HG03139 (cell line): ENCODE data around the gene PRIMPOL.
"Not testable (repeated sequence)": the region's sequence is repeated elsewhere in the genome, so short reads cannot be mapped to it uniquely, and the experiment has no call there.

Source experiments
- ATAC-seq: cut with Tn5 transposase; IDR thresholded peaks from one replicate; pipeline ENCODE4 v1.9.1; 2021; ENCODE audit not compliant: unreplicated experiment

The PRIMPOL gene

DNA sequence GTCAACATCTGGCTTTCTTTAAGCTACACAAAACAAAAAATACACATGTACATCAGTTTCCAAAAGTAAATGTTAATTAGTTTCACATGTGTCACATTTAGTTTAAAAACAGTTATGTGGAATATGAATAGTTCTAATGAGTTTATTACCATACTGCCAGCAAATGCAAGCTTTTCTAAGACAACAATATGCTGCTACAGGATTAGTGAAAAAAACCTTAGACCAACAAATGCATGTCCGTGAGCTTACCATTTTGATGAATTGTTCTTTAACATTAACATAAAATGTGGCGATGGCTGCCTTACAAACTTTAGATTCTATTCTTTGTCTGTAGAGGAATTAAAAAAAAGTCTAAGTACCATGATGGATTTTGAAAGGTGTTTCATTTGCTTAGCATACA is 52.6 kb downstream of the PRIMPOL start:
- ATAC-seq = no peak

DNA sequence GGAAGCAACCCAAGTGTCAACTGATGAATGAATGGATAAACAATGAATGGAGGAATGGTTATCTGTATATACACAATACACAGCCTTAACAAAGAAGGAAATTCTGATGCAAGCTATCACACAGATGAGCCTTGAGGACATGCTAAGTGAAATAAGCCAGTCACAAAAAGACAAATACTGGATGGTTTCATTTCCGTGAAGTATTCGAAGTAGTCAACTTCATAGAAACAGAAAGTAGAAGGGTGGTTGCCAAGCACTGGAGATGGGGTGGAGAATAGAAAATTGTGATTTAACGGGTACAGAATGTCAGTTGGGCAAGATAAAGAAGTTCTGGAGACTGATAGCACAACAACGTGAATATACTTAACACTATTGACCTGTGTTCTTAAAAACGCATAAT is 56.2 kb downstream of the PRIMPOL start:
- no peak for ATAC-seq

DNA sequence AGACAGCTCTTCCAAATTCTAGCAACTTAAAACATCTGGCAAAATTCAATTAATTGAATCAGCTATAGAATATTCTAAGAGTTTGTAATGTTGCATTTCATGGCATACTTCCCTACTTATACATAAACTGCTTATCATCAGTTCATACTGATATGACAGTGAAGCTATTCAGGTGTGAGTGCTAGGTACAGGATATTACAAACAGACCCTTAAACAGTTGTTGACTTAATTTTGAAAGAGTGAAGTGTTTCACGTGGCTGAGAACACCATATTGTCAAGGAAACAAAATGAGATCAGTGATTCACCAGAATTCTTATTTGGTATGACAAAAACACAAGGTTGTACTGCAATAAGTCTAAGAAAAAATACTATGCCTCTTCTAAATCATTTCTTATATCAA is 56.9 kb downstream of the PRIMPOL start:
- no peak for ATAC-seq

DNA sequence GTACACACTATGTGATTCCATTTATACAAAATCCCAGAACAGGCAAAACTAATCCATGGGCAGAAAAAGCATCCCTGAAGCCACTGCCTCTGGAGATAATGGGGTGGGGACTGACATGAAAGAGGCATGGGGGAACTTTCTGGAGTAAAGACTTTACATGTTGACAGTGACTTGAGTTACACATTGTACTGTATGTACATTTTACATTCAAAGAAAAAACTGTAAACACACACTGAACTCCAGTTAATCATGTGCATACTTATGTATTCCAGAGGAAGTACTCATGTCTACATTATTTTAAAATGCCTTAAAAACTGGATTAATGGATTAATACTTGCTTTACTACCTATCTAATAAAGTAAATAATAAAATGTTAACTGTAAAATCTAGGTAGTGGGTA is 62.8 kb downstream of the PRIMPOL start:
- no peak for ATAC-seq

DNA sequence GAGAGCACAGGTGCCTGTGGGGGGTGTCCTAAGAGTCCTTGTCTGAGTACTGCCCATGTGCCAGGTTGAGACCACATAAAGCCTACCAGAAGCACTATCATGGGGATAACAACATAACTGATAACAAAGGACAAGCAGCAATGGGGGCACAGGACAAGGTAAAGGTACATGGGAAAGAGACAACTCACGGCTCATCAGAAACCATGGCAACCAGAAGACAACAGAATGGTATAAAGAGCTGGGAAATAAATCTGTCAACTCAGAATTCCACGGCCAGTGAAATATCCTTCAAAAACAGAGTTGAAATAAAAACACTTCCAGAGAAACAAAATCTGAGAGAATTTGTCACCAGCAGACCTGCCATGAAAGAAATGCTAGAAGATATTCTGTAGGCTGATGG is 64.3 kb downstream of the PRIMPOL start:
- ATAC-seq = no peak

DNA sequence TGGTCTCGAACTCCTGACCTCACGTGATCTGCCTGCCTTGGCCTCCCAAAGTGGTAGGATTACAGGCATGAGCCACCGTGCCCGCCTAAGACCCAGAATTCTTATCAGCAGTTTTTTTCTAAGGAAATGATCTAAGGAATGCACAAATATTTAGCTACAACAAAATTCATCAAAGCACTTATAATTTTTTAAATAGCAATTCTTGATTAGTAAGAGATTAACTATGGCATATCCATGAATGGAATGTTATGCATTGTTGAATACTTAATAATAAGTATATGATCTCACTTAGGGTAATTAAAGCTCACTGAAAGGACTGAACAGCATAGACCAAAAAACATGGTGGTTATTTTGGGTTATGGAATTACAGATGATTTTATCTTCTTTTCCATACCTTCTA is 66.0 kb downstream of the PRIMPOL start:
- no peak for ATAC-seq

DNA sequence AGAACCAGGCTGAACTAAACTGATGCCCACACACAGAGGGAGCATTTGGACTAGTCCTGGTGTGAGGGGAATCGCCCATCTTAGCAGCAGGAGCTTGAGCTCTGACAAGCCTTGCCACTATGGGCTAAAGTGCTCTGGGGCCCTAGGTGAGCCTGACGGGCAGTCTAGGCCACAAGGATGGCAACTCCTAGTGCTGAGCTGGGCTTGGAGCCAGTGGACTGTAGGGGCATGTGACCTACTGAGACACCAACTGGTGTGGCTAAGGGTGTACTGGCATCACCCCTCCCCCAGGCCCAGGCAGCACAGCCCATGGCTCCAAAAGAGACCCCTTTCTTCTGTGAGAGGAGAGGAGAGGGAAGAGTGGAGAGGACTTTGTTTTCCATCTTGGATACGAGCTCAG is 69.9 kb downstream of the PRIMPOL start:
- no peak for ATAC-seq

DNA sequence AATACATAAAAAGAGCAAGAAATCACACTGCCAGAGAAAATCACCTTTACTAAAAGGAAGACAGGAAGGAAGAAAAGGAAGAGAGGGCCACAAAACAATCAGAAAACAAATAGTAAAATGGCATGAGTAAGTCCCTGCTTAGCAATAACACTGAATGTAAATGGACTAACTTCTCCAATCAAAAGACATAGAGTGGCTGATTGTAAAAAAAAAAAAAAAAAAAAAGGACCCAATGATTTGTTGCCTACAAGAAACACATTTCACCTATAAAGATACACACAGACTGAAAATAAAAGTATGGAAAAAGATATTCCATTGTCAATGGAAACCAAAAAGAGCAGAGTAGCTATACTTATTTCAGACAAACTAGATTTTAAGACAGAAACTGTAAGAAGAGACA is 71.7 kb downstream of the PRIMPOL start:
- no peak for ATAC-seq

DNA sequence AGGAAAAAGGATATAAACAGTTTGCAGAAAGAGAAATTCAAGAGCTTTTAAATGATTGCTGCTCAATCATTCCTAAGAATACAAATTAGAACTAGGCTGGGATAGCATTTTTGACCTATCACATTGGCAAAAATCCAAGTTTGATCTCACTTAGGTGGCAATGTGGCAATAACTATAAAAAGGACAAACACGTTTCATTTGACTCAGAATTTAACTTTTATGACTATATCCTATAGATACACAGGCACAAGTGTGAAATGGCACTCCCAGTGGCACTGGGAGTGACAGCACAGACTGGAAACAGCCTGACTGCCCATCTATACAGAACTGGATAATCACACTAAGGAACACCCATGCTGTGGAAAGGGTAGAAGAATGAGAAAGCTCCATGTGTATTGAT is 73.3 kb downstream of the PRIMPOL start:
- ATAC-seq = no peak

DNA sequence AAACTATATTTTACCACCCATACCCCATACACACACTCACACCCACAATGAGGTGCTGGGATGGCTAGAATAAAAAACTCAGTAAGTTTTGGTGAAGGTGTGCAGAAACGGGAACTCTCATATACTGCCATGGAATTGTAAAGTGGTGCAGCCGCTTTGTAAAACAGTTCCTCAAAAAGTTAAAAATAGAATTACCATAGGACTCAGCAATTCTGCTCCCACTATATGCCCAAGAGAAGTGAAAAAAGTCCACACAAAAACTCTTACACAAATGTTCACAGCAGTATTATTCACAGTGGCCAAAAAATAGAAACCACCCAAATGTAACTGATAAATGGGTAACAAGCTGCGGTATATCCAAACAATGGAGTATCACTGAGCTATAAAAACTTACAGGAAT is 77.9 kb downstream of the PRIMPOL start:
- no peak for ATAC-seq

DNA sequence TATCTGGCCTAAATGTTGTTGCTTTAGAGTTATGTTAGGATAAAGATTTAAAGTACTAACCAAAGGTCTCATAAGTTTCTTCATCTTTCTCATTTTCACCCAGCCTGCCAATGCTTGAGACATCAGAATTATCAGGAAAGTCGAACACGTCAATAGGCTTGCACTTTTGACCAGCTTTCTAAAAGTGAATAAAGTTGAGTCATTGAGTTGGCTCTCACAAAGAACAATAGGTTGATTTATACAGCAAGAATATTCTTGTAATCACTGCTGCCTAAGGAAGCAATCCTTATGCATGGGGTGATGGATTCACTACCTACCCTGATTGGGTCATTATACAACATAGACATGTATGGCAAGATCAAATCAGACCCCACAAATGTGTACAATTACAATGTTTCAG is 79.3 kb downstream of the PRIMPOL start:
- no peak for ATAC-seq

DNA sequence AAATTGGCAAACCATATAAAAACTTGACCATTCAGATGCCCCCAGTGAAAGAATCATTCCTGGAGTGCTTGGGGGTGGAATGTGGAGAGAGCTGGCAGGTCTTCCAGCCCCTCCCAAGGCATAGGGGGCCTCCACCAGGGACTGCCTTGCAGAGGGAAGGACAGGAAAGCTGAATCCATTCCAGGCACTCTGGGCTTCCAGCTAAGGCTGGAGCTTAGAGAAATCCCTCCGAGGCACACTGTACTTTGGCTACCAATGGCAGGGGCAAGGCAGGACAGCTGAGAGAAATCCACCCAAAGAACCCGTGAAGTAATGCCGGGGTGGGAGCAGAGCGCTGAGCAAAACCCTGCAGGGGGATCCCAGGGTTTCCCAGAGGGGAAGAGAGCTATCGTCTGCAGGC is 80.4 kb downstream of the PRIMPOL start:
- no peak for ATAC-seq

DNA sequence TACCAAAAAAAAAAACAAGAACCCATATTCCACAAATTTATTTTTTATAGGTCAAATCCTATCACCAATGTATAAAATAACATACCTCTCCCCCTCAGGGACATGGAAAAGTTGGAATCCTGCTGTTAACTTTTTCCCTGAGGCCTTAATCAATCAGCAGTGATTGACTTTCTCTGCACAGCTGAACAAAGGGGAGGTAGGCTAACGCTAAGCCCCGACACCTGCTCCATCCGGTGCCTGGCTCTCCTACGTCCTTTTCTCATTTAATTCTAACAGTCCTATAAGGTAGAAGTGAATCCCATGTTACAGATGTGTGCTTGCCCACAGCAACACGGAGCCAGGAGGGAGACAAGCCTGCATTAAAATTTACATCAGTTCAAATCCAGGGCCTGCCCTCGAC is 81.5 kb downstream of the PRIMPOL start:
- ATAC-seq = no peak

DNA sequence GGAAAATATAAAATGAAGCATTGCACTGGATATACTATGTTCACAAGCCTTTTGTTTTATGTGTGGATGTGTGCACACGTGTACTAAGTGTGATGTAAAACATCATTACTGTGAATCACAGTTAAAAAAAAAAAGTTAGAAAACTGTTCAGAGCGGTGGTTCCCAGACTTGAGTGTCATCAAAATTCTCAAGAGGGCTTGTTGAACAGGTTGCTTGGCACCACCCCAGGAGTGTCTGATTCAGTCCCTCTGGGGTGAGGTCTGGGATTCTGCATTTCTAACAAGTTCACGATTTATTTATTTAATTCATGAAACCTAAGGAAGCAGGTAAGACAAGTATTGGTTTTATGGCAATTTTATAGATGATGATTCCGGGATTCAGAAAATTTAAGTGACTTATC is 82.6 kb downstream of the PRIMPOL start:
- ATAC-seq = no peak

DNA sequence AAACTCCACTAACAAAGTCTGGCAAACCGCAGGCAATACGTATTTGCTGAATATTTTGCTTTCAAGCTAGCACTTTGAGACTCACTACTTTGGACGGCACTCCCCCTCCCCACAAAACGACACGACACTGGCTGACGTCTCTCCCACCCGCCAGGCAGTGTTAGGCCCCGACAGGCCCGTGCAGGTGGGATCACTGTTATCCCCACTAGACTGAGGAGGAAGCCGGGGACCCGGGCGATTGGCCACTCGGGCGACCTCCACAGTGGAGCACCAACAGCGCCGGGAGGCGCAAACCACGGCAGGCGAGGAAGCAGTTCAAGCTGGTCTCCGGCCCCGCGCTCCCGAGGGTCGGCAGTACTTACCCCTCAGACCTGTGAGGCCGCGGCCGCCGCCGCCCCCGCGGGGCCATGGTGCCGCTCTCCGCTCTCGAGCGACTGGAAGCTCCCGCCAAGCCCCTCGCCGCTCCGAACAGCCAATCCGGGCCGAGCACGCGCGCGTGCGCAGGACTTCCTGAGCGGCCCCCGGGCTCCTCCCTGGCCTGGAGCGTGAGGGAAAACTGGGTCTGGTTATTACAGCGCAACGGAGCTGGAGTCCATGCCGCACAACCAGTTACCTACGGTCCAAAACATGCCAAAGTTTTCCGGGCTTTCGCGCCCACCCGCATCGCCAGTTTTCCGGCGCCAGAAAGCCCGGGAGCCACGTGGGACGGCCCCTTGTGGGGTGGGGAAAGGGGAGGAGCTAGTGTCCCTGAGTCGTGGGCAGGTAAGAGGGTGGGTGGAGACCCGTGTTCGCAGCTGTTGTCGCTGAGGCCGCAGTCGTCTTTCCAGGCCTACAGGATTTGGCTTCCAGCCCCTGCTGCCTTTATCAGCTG is 84.4 kb downstream of the PRIMPOL start, which contains the start of gene CENPU:
CENPU (minus strand) TSS at position 443 of the 871 bp plus-strand sequence; CDS start at position 409, 34 bp downstream.
- ATAC-seq = peak; percentile 91

DNA sequence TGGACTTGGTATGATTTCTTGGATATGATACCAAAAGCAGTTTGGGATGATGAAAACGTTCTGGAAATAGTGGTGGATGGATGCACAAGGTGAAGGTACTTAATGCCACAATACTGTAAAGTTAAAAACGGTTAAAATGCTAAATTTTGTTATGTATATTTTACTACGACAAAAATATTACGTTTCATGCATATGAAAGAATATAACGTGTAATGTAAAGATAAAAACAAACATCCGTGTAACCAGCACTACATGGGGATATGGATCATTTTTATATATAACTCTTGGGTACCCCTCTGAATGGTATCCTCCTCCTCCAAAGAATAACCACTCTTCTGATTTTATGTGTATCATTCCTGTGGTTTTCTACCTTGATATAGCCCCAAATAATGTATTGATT is 85.2 kb downstream of the PRIMPOL start:
- ATAC-seq = no peak

DNA sequence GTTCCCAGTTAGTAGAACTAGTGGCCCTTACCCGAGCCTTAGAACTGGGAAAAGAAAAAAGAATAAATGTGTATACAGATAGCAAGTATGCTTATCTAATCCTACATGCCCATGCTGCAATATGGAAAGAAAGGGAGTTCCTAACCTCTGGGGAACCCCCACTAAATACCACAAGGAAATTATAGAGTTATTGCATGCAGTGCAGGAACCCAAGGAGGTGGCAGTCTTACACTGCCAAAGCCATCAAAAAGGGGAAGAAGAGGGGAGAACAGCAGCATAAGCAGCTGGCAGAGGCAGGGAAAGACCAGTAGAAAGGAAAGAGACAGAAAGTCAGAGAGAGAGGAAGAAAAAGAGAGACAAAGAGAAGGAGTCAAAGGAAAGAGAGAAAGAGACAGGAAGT is 90.0 kb downstream of the PRIMPOL start:
- ATAC-seq = not testable (repeated sequence)

DNA sequence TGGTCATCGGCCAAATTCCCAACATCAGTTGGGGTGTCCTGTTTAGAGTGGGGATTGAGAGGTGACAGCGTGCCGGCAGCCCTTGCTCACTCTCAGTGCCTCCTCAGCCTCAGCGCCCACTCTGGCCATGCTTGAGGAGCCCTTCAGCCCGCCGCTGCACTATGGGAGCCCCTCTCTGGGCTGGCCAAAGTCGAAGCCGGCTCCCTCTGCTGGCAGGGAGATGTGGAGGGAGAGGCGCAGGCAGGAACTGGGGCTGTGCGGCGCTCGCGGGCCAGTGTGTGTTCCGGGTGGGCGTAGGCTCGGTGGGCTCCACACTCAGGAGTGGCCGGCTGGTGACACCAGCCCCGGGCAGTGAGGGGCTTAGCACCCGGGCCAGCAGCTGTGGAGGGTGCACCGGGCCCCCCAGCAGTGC is 91.4 kb downstream of the PRIMPOL start:
- no peak for ATAC-seq

DNA sequence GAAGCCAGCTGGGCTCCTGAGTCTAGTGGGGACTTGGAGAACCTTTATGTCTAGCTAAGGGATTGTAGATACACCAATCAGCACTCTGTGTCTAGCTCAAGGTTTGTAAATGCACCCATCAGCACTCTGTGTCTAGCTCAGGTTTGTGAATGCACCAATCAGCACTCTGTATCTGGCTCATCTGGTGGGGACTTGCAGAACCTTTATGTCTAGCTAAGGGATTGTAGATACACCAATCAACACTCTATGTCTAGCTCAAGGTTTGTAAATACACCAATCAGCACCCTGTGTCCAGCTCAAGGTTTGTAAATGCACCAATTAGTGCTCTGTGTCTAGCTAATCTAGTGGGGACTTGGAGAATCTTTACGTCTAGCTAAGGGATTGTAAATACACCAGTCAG is 92.1 kb downstream of the PRIMPOL start:
- ATAC-seq = not testable (repeated sequence)

DNA sequence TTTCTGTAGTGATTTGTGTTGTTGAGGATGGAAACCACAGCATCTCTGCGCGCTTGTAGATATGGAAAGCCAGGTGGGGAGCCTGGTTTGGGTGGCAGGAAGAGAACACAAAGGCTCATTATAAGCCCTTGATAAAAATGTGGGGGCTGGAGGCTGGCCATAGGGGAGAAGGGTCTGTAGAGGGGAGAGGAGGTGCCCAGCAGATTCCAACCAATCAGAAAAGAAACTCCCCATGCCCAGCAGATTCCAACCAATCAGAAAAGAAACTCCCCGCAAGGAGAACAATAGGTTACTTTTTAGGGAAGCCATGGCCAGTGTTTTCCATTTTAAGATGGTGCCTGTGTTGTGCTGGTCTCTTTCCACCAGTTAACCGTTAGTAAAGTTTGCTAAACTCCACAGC is 94.1 kb downstream of the PRIMPOL start:
- ATAC-seq = no peak

DNA sequence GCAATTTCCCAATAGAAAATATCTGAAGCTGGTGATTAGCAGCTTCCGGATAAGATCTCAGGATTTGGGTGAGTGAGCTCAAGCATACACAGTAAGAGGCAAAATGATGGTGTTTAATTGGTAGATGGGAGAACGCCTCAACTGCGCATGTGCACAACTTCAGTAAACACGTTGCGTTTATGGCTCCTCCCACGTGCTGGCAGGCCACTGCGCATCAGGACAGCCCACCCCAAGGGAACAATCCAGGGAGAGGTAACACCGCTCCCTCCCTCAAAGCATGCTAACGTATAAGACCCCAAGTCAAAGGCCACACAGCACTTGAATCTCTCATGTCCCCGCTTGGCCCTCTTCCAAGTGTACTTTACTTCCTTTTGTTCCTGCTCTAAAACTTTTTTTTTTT is 94.7 kb downstream of the PRIMPOL start:
- no peak for ATAC-seq
